ENCODE data around the gene ZBTB46. TPM values are rescaled to one million over a fixed set of nuclear protein-coding genes. Genes with fewer than 3 reads are reported as not detected.

Gene ZBTB46
- total RNA-seq, 6 experiments from 2014 or later = 0.38 to 1.1 (median 0.64) TPM

GRCh38 chr20:63738687-63739129 is 92.4 kb downstream of the ZBTB46 start:
- Mint-ChIP-seq H3K36me3 (ENCODE audit: low read depth) (peaks cover 6% of the 10 kb centered on the region; the same call in 1 of the 2 replicates), H3K27me3 (ENCODE audit: insufficient read depth) (peaks cover 2% of the 10 kb centered on the region), H3K4me3 (no peak overlapping the region), H3K27ac (no peak overlapping the region), H3K9me3 (no peaks in the 10 kb centered on the region), H3K4me1 (ENCODE audit: low read depth) (no peaks in the 10 kb centered on the region)
- no peak for DNase-seq
- no peak; the same call in 1 of the 2 replicates for TF ChIP-seq CTCF (IDR thresholded peaks at IDR 0.05)

- Mint-ChIP-seq H3K27me3 (ENCODE audit: insufficient read depth) (peaks cover 2% of the 10 kb centered on the region), H3K27ac (no peak overlapping the region), H3K4me1 (ENCODE audit: low read depth) (no peaks in the 10 kb centered on the region), H3K9me3 (no peaks in the 10 kb centered on the region), H3K4me3 (no peak overlapping the region), H3K36me3 (ENCODE audit: low read depth) (peaks cover 5% of the 10 kb centered on the region; the same call in 1 of the 2 replicates)
- no peak for DNase-seq
- TF ChIP-seq CTCF (IDR thresholded peaks at IDR 0.05) = no peak
Observed at GRCh38 chr20:63737945-63738686, 92.9 kb downstream of the ZBTB46 start.

GRCh38 chr20:63737695-63737944 is 93.4 kb downstream of the ZBTB46 start:
- H3K4me3 Mint-ChIP-seq = no peak overlapping the region
- H3K27ac Mint-ChIP-seq = no peak overlapping the region
- no peak for DNase-seq
- no peaks in the 10 kb centered on the region for H3K4me1 Mint-ChIP-seq (ENCODE audit: low read depth)
- peaks cover 2% of the 10 kb centered on the region for H3K27me3 Mint-ChIP-seq (ENCODE audit: insufficient read depth)
- TF ChIP-seq CTCF (IDR thresholded peaks at IDR 0.05) = no peak
- H3K9me3 Mint-ChIP-seq = no peaks in the 10 kb centered on the region
- H3K36me3 Mint-ChIP-seq (ENCODE audit: low read depth) = peaks cover 5% of the 10 kb centered on the region; the same call in 1 of the 2 replicates

GRCh38 chr20:63736893-63737694 is 94.0 kb downstream of the ZBTB46 start:
- Mint-ChIP-seq H3K27ac (no peak overlapping the region), H3K4me1 (ENCODE audit: low read depth) (no peaks in the 10 kb centered on the region), H3K27me3 (ENCODE audit: insufficient read depth) (peaks cover 2% of the 10 kb centered on the region), H3K4me3 (no peak overlapping the region), H3K9me3 (no peaks in the 10 kb centered on the region), H3K36me3 (ENCODE audit: low read depth) (peaks cover 5% of the 10 kb centered on the region; the same call in 1 of the 2 replicates)
- TF ChIP-seq CTCF (IDR thresholded peaks at IDR 0.05) = no peak
- DNase-seq = no peak

GRCh38 chr20:63735859-63736718 is 95.0 kb downstream of the ZBTB46 start, which contains the start of gene LIME1:
LIME1 (plus strand) TSS chr20:63736664; CDS start chr20:63737550, 886 bp downstream.
- Mint-ChIP-seq H3K4me1 (ENCODE audit: low read depth) (no peaks in the 10 kb centered on the region), H3K27ac (no peak within 1 kb of the TSS), H3K9me3 (no peaks in the 10 kb centered on the region), H3K27me3 (ENCODE audit: insufficient read depth) (peaks cover 2% of the 10 kb centered on the region), H3K36me3 (ENCODE audit: low read depth) (peaks cover 5% of the 10 kb centered on the region; the same call in 1 of the 2 replicates), H3K4me3 (no peak within 1 kb of the TSS)
- DNase-seq = no peak
- no peak for TF ChIP-seq CTCF (IDR thresholded peaks at IDR 0.05)
